ENCODE results near the gene ANKRD28. TPM values are rescaled to one million over a fixed set of nuclear protein-coding genes. Genes with fewer than 3 reads are reported as not detected.

ANKRD28 gene
- total and polyA plus RNA-seq, 9 of the 15 experiments (the other 6 are each of a cell fraction or from before 2014, with no cell fraction given), result 11.7 to 66.0 (median 36.7) TPM

DNA sequence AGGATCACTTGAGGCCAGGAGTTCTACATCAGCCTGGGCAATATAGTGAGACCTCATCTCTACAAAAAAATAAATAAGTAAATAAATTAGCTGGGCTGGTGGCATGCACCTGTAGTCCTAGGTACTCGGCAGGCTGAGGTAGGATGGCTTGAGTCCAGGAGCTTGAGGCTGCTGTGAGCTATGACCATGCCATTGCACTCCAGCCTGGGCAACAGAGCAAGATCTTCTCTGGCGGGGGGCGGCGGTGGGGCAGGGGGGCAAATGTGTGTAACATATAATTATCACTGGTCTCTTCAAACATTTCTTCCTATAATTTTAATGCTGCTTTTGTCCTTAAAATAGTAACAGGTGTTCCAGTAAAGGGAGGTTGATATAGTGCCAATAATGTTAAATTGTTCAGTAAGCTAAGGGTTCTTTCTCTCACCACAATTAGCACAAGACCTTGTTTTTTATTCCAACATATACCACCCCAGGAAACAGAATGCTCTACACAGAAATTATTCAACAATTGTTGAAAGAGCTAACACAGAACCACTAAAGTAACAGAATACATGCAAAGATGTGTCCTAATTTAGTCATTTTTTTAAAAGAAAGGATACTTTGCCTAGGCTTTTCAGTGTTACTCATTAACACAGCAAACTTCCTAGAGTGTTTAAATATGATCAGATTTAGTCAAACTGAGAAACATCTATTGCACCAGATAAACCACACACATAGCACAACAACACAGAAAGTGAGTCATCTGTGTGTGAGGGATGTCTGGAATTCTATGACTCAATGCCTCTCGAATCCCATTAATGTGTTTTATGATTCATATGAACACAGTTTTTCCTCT, 29.1 kb downstream of the ANKRD28 start (continued):
- TF ChIP-seq ZBTB2 (IDR thresholded peaks at IDR 0.05), result no peak
- 0 out of 2 replicates have a peak, but pooled peaks have one; percentile 26 for TF ChIP-seq DPF2 (IDR thresholded peaks at IDR 0.05)
- TF ChIP-seq CEBPB (tag; IDR thresholded peaks at IDR 0.05), result peak; percentile 64
- no peak for TF ChIP-seq IFI16 (CRISPR knock-in tag; IDR thresholded peaks at IDR 0.05)

GRCh38 chr3:15766406-15766805, 31.4 kb downstream of the ANKRD28 start:
- no peak for ATAC-seq
- Histone ChIP-seq H3K36me3 (ENCODE audit: control insufficient read depth, insufficient read depth, low read length) (peaks cover 18% of the 10 kb centered on the region; the same call in 2 of the 3 replicates), H2AFZ (ENCODE audit: low read depth, low read length) (no peak overlapping the region), H3K79me2 (ENCODE audit: control insufficient read depth, insufficient read depth, low read length) (peaks cover 9% of the 10 kb centered on the region; the same call in 2 of the 3 replicates), H3K9ac (ENCODE audit: insufficient read depth in 1 of 2, low read depth in 2 of 2, low read length in 2 of 2) (no peak overlapping the region), H3K27me3 (ENCODE audit: control insufficient read depth in 2 of 2, insufficient read depth in 2 of 2, low read length in 2 of 2) (no peaks in the 10 kb centered on the region), H3K4me3 (no peak overlapping the region), H4K20me1 (replicated peaks; ENCODE audit: control insufficient read depth, insufficient read depth, low read length) (no peaks in the 10 kb centered on the region), H3K27ac (ENCODE audit: extremely low read depth, low read depth, low read length) (no peak overlapping the region), H3K4me1 (replicated peaks in 1 of 2; ENCODE audit: control insufficient read depth in 2 of 2, insufficient read depth in 2 of 2, low read length in 2 of 2) (no peaks in the 10 kb centered on the region), H3K4me2 (ENCODE audit: insufficient read depth, low read length) (no peak overlapping the region), H3K9me1 (ENCODE audit: control insufficient read depth, insufficient read depth, low read length) (no peaks in the 10 kb centered on the region), H3K9me3 (replicated peaks; ENCODE audit: control insufficient read depth, insufficient read depth, low read depth, low read length) (no peaks in the 10 kb centered on the region)
- in situ Hi-C loops (cut with MboI) (no loop called here), intact Hi-C loops (cut with micrococcal nuclease) (no loop called here)
- DNase-seq (ENCODE audit: extremely low read depth in 1 of 4, low spot score in 3 of 4), result no peak
- FAIRE-seq, result no peak
- ChIA-PET POLR2A (interaction anchor here (0.7 to 2.9 kb wide), 2 partner anchors 9 to 46 kb away, joined by 3 to 11 read pairs; no protein-coding TSS in a partner anchor), CTCF (ENCODE audit: low intra/inter-chr PET ratio) (no interaction called here)
- no TSS peak for BruUV-seq (replicated peaks)
- 100% methylated on average over 1 of the region's 1 CpG for WGBS (ENCODE audit: insufficient coverage, low coverage, missing lambda C conversion rate)
- no peak for TF ChIP-seq MCM3 (IDR thresholded peaks at IDR 0.05)
- TF ChIP-seq HES1 (IDR thresholded peaks at IDR 0.05; ENCODE audit: low read depth), result no peak
- no peak for TF ChIP-seq POLR2H (tag; IDR thresholded peaks at IDR 0.05; ENCODE audit: low read depth)
- TF ChIP-seq HDAC3 (IDR thresholded peaks at IDR 0.05; ENCODE audit: borderline replicate concordance, partially characterized antibody), result no peak
- TF ChIP-seq, protein P1, sequence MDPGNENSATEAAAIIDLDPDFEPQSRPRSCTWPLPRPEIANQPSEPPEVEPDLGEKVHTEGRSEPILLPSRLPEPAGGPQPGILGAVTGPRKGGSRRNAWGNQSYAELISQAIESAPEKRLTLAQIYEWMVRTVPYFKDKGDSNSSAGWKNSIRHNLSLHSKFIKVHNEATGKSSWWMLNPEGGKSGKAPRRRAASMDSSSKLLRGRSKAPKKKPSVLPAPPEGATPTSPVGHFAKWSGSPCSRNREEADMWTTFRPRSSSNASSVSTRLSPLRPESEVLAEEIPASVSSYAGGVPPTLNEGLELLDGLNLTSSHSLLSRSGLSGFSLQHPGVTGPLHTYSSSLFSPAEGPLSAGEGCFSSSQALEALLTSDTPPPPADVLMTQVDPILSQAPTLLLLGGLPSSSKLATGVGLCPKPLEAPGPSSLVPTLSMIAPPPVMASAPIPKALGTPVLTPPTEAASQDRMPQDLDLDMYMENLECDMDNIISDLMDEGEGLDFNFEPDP (CRISPR knock-in tag; IDR thresholded peaks at IDR 0.05), result no peak
- TF ChIP-seq ZNF584 (CRISPR knock-in tag; IDR thresholded peaks at IDR 0.05; ENCODE audit: low read depth), result no peak
- TF ChIP-seq PRDM10 (IDR thresholded peaks at IDR 0.05; ENCODE audit: partially characterized antibody), result no peak
- TF ChIP-seq ETV5 (CRISPR knock-in tag; IDR thresholded peaks at IDR 0.05; ENCODE audit: low read depth), result no peak
- TF ChIP-seq ZNF12 (CRISPR knock-in tag; IDR thresholded peaks at IDR 0.05), result no peak

All from K562 (cell line).